T-cell (primary cell): ENCODE measurements around the gene PIM2. TPM values are rescaled to one million over a fixed set of nuclear protein-coding genes. Genes with fewer than 3 reads are reported as not detected.
A peak's percentile ranks its signal among the peaks of the same experiment; 100 is the strongest.

Experiments used
- ATAC-seq, 4 experiments: fragments of 200-7000 bp in 3 of 4; fragments of 150-1000 bp in 1 of 4; cut with Tn5 transposase; replicated peaks in 1 of 4; 1 replicate in 3 of 4; 2 replicates in 1 of 4; pipeline ENCODE4 v1.10.0; 2021; ENCODE audit warnings: moderate library complexity in 3 of 4, mild to moderate bottlenecking in 2 of 4, moderate number of reproducible peaks in 1 of 4
- CTCF ChIA-PET, 2 donors: fragments of 300-600 bp; sonication (Branson Sonifier 250); formaldehyde crosslinking; loops; one replicate each; lab custom pipeline; 2022; ENCODE audit warnings: antibody characterized with exemption in 2 of 2; lab: Charles Lee
- POLR2A ChIA-PET, 2 donors: fragments of 300-600 bp; sonication (Branson Sonifier 250); formaldehyde crosslinking; loops; one replicate each; lab custom pipeline; 2022; ENCODE audit warnings: antibody characterized with exemption in 2 of 2; lab: Charles Lee
- DNase-seq, 35 experiments: peaks; one replicate each; pipeline versions ENCODE4 v3.0.0 to v3.0.0-alpha.2; 2013 to 2023
- H3K27ac ChIP-seq: one replicate; pipeline ENCODE4 v1.5.1; 2013; ENCODE audit warnings: low read length
- H3K27me3 ChIP-seq, 2 experiments: replicated peaks in 1 of 2; 1 replicate in 1 of 2; 2 replicates in 1 of 2; pipeline versions ENCODE4 v1.6.1 to v1.7.0; 2013; ENCODE audit warnings: low read length in 1 of 2, mixed read lengths in 1 of 2; ENCODE audit not compliant: control insufficient read depth in 2 of 2, insufficient read depth in 2 of 2; ENCODE audit errors: extremely low read depth in 1 of 2
- H3K36me3 ChIP-seq, 2 donors: 1 replicate in 1 of 2; 2 replicates in 1 of 2; pipeline versions ENCODE4 v1.6.1 to v1.7.0; 2013; ENCODE audit warnings: low read length in 1 of 2; ENCODE audit not compliant: control insufficient read depth in 2 of 2, insufficient read depth in 1 of 2; ENCODE audit errors: extremely low read depth in 1 of 2
- H3K4me1 ChIP-seq, 2 experiments: 1 replicate in 1 of 2; 2 replicates in 1 of 2; pipeline versions ENCODE4 v1.6.1 to v1.7.0; 2013; ENCODE audit warnings: low read length in 2 of 2, mixed read lengths in 1 of 2; ENCODE audit not compliant: insufficient read depth in 2 of 2, control insufficient read depth in 1 of 2; ENCODE audit errors: extremely low read depth in 1 of 2
- H3K4me3 ChIP-seq, 2 donors: 1 replicate in 1 of 2; 2 replicates in 1 of 2; pipeline versions ENCODE4 v1.5.1 to v1.7.0; 2013; ENCODE audit warnings: mild to moderate bottlenecking in 2 of 2, low read length in 1 of 2, moderate library complexity in 1 of 2; ENCODE audit not compliant: control insufficient read depth in 1 of 2; ENCODE audit errors: extremely low read depth in 1 of 2
- H3K9me3 ChIP-seq: 2 replicates; pipeline ENCODE4 v1.7.0; 2013
- H3K27ac Mint-ChIP-seq, 2 donors: one replicate each; pipeline ENCODE4 v1.8.0; 2020 to 2021; ENCODE audit warnings: mild to moderate bottlenecking in 2 of 2, mixed read lengths in 2 of 2
- H3K27me3 Mint-ChIP-seq, 2 donors: one replicate each; pipeline ENCODE4 v1.8.0; 2021 to 2022; ENCODE audit warnings: mixed read lengths in 2 of 2
- H3K36me3 Mint-ChIP-seq: one replicate; pipeline ENCODE4 v1.8.0; 2021; ENCODE audit warnings: mixed read lengths
- H3K4me1 Mint-ChIP-seq, 3 donors: one replicate each; pipeline ENCODE4 v1.8.0; 2020 to 2022; ENCODE audit warnings: mixed read lengths in 3 of 3, mild to moderate bottlenecking in 1 of 3
- H3K4me3 Mint-ChIP-seq, 3 donors: one replicate each; pipeline ENCODE4 v1.8.0; 2020 to 2022; ENCODE audit warnings: mild to moderate bottlenecking in 3 of 3, mixed read lengths in 3 of 3, moderate library complexity in 3 of 3
- H3K9me3 Mint-ChIP-seq, 3 donors: one replicate each; pipeline ENCODE4 v1.8.0; 2020 to 2022; ENCODE audit warnings: mixed read lengths in 3 of 3
- WGBS: methylation state at CpG from one replicate; pipeline ENCODE4 v1.1.5; 2013; ENCODE audit warnings: missing lambda C conversion rate; ENCODE audit not compliant: insufficient coverage; 5-methylcytosine and 5-hydroxymethylcytosine counted together
- total RNA-seq, 35 experiments: library from RNA in 6 of 35; stranded (reverse) in 6 of 35; fragments of 120-200 nt in 1 of 35; gene quantifications; one replicate each; pipeline versions ENCODE4 v1.2.1 to v1.2.4 and lab custom pipeline; 2013 to 2026

PIM2 gene
- total RNA-seq, 5 donors from 2014 or later (not counting 1 experiment from before 2014, with no cell fraction given) = 152 to 325 (median 160) TPM

GRCh38 chrX:48893556-48894348, 25.1 kb downstream of the PIM2 start:
- Mint-ChIP-seq H3K4me1 (peaks cover 27 to 39% (median 36%) of the 10 kb centered on the region in 3 donors), H3K9me3 (no peaks in the 10 kb centered on the region), H3K27ac (no peak overlapping the region), H3K4me3 (no peak overlapping the region), H3K36me3 (peaks cover 6% of the 10 kb centered on the region), H3K27me3 (peaks cover 0 to 5% of the 10 kb centered on the region in 2 donors)
- DNase-seq (no peak), ATAC-seq (no peak)
- no peak overlapping the region for H3K4me3 ChIP-seq
- H3K4me1 ChIP-seq = peaks cover 2 to 40% of the 10 kb centered on the region in 2 experiments
- ChIA-PET CTCF (interaction anchor here in 1 of 2 donors (1.1 to 1.2 kb wide), 2 partner anchors 44 to 245 kb away, joined by 3 to 4 read pairs; no protein-coding TSS in a partner anchor), POLR2A (no interaction called here)
- peaks cover 5 to 7% of the 10 kb centered on the region in 2 donors for H3K36me3 ChIP-seq
- WGBS = no CpG with 5 or more reads among the region's 16 CpGs
- no peaks in the 10 kb centered on the region for H3K27me3 ChIP-seq
- H3K9me3 ChIP-seq = no peaks in the 10 kb centered on the region
- H3K27ac ChIP-seq = no peak overlapping the region

- H3K27me3 ChIP-seq = no peaks in the 10 kb centered on the region
- H3K9me3 ChIP-seq = no peaks in the 10 kb centered on the region
- no CpG with 5 or more reads among the region's 4 CpGs for WGBS
- ATAC-seq = no peak
- no peaks in the 10 kb centered on the region for H3K9me3 Mint-ChIP-seq
- no peak for DNase-seq
- H3K4me1 Mint-ChIP-seq = peaks cover 27 to 33% (median 30%) of the 10 kb centered on the region in 3 donors
- ChIA-PET POLR2A (interaction anchor here in 1 of 2 donors (0.6 kb wide), 1 partner anchor 320 kb away, joined by 3 read pairs; no protein-coding TSS in a partner anchor), CTCF (no interaction called here)
- no peak overlapping the region for H3K27ac Mint-ChIP-seq
- peaks cover 2 to 32% of the 10 kb centered on the region in 2 experiments for H3K4me1 ChIP-seq
- H3K36me3 ChIP-seq = peaks cover 5 to 7% of the 10 kb centered on the region in 2 donors
- H3K27me3 Mint-ChIP-seq = peaks cover 0 to 5% of the 10 kb centered on the region in 2 donors
- H3K27ac ChIP-seq = no peak overlapping the region
- no peak overlapping the region for H3K4me3 ChIP-seq
- H3K36me3 Mint-ChIP-seq = peaks cover 6% of the 10 kb centered on the region
- H3K4me3 Mint-ChIP-seq = peak overlapping the region in 1 of 3 donors; percentile 81
These were observed 25.9 kb downstream of the PIM2 start for GRCh38 chrX:48892896-48893295.

- 3% methylated on average over 52 of the region's 68 CpGs for WGBS
- DNase-seq = peak; percentile 54 to 83 (median 69)
- Mint-ChIP-seq H3K9me3 (no peaks in the 10 kb centered on the region), H3K27me3 (peaks cover 0 to 9% of the 10 kb centered on the region in 2 donors), H3K36me3 (peaks cover 6% of the 10 kb centered on the region), H3K4me1 (peaks cover 21 to 26% (median 26%) of the 10 kb centered on the region in 3 donors), H3K27ac (peak overlapping the region; percentile 46 to 78), H3K4me3 (peak overlapping the region; percentile 80 to 90 (median 81))
- ChIA-PET CTCF (interaction anchor here in 1 of 2 donors (1.0 to 1.5 kb wide), 2 partner anchors 46 to 90 kb away, joined by 4 to 10 read pairs; partner anchors contain the start of gene HDAC6), POLR2A (interaction anchor here (0.6 kb wide), 3 partner anchors 22 to 97 kb away, joined by 3 read pairs; no protein-coding TSS in a partner anchor)
- Histone ChIP-seq H3K27ac (no peak overlapping the region), H3K27me3 (no peaks in the 10 kb centered on the region), H3K4me1 (peaks cover 2 to 28% of the 10 kb centered on the region in 2 experiments), H3K9me3 (no peaks in the 10 kb centered on the region), H3K36me3 (peaks cover 5 to 7% of the 10 kb centered on the region in 2 donors), H3K4me3 (peak overlapping the region; percentile 40 to 62)
- ATAC-seq = peak; percentile 89 to 91 (median 90)
These were observed 27.2 kb downstream of the PIM2 start for GRCh38 chrX:48891402-48892288.

- Histone ChIP-seq H3K4me3 (peak overlapping the region; percentile 38 to 62), H3K27ac (no peak overlapping the region), H3K4me1 (peaks cover 0 to 22% of the 10 kb centered on the region in 2 experiments), H3K27me3 (no peaks in the 10 kb centered on the region), H3K36me3 (peaks cover 5 to 7% of the 10 kb centered on the region in 2 donors), H3K9me3 (no peaks in the 10 kb centered on the region)
- ATAC-seq (peak; percentile 34 to 45 (median 43)), DNase-seq (peak in 1 of 35 experiments; percentile 21)
- peaks cover 6% of the 10 kb centered on the region for H3K36me3 Mint-ChIP-seq
- peaks cover 0 to 12% of the 10 kb centered on the region in 2 donors for H3K27me3 Mint-ChIP-seq
- H3K4me1 Mint-ChIP-seq = peaks cover 18 to 22% (median 21%) of the 10 kb centered on the region in 3 donors
- H3K9me3 Mint-ChIP-seq = no peaks in the 10 kb centered on the region
- ChIA-PET POLR2A (interaction anchor here (0.6 kb wide), 3 partner anchors 21 to 96 kb away, joined by 3 read pairs; no protein-coding TSS in a partner anchor), CTCF (interaction anchor here in 1 of 2 donors (1.0 to 1.5 kb wide), 2 partner anchors 47 to 89 kb away, joined by 4 to 10 read pairs; partner anchors contain the start of gene HDAC6)
- H3K4me3 Mint-ChIP-seq = peak overlapping the region; percentile 80 to 90 (median 81)
- WGBS = 0% methylated on average over 6 of the region's 35 CpGs
- peak overlapping the region; percentile 82 to 93 for H3K27ac Mint-ChIP-seq
These were observed 27.9 kb downstream of the PIM2 start for GRCh38 chrX:48890934-48891401.

GRCh38 chrX:48890296-48890925, 28.4 kb downstream of the PIM2 start:
- peaks cover 0 to 18% of the 10 kb centered on the region in 2 experiments for H3K4me1 ChIP-seq
- Mint-ChIP-seq H3K9me3 (no peaks in the 10 kb centered on the region), H3K27me3 (peaks cover 0 to 12% of the 10 kb centered on the region in 2 donors), H3K4me3 (peak overlapping the region; percentile 80 to 90 (median 81)), H3K36me3 (peaks cover 6% of the 10 kb centered on the region), H3K27ac (peak overlapping the region; percentile 82 to 93), H3K4me1 (peaks cover 17 to 20% (median 18%) of the 10 kb centered on the region in 3 donors)
- H3K27ac ChIP-seq = no peak overlapping the region
- ATAC-seq = peak in 1 of 4 experiments; percentile 10
- no peaks in the 10 kb centered on the region for H3K27me3 ChIP-seq
- CTCF ChIA-PET = no interaction called here
- POLR2A ChIA-PET = no interaction called here
- 15% methylated on average over 10 of the region's 15 CpGs for WGBS
- H3K36me3 ChIP-seq = peaks cover 5 to 7% of the 10 kb centered on the region in 2 donors
- DNase-seq = no peak
- H3K4me3 ChIP-seq = peak overlapping the region; percentile 38 to 62
- no peaks in the 10 kb centered on the region for H3K9me3 ChIP-seq
